Stimulated activated naive CD4-positive, alpha-beta T cell treated with Interleukin-2 at 50 U/mL for 16 hours (primary cell): Measurements from ENCODE around the gene CST7.

Experiments used
- DNase-seq: peaks from one replicate; lab custom pipeline; 2025; lab: John Stamatoyannopoulos, UW

Gene CST7

GRCh38 chr20:25003002-25003401 is 53.9 kb downstream of the CST7 start:
- no peak for DNase-seq

- DNase-seq = no peak
Measured at GRCh38 chr20:25005220-25005619, 56.2 kb downstream of the CST7 start.

- DNase-seq = no peak
Measured at GRCh38 chr20:25005661-25006060, 56.6 kb downstream of the CST7 start.

- no peak for DNase-seq
Measured at GRCh38 chr20:25006431-25007167, 57.5 kb downstream of the CST7 start.

- no peak for DNase-seq
Measured at GRCh38 chr20:25007491-25008305, 58.6 kb downstream of the CST7 start.

GRCh38 chr20:25008388-25009217 is 59.5 kb downstream of the CST7 start:
- no peak for DNase-seq
